ENCODE measurements around the gene KLHL29. TPM values are rescaled to one million over a fixed set of nuclear protein-coding genes. Genes with fewer than 3 reads are reported as not detected.

KLHL29 gene
- total RNA-seq, 1 experiment from 2014 or later: 2.4 TPM

- Histone ChIP-seq H3K56ac (ENCODE audit: insufficient read length, low read depth, low read length) (no peak overlapping the region), H3K9ac (ENCODE audit: extremely low read depth, insufficient read length, low read length) (no peak overlapping the region), H3K4me1 (ENCODE audit: insufficient read depth, low read length) (no peaks in the 10 kb centered on the region), H3K9me3 (ENCODE audit: control insufficient read depth, low read depth, low read length) (no peaks in the 10 kb centered on the region), H3K4me2 (ENCODE audit: insufficient read depth, insufficient read length, low read length) (no peak overlapping the region), H2BK12ac (ENCODE audit: insufficient read length, low read depth, low read length) (no peak overlapping the region), H3T11ph (ENCODE audit: low read length) (no peak overlapping the region), H4K8ac (replicated peaks; ENCODE audit: insufficient read length, low read depth, low read length) (no peak overlapping the region), H3K27ac (ENCODE audit: insufficient read length, low read depth, low read length) (no peak overlapping the region), H4K5ac (ENCODE audit: insufficient read length, low read depth, low read length) (no peak overlapping the region), H3K23ac (ENCODE audit: insufficient read length, low read depth, low read length) (no peak overlapping the region), H2BK15ac (ENCODE audit: low read depth, low read length) (no peak overlapping the region), H4K91ac (ENCODE audit: insufficient read length, low read depth, low read length) (no peak overlapping the region), H3K14ac (ENCODE audit: insufficient read depth, low read length) (no peak overlapping the region), H3K23me2 (ENCODE audit: insufficient read length, low read depth, low read length, poor library complexity, severe bottlenecking) (no peaks in the 10 kb centered on the region), H2AFZ (ENCODE audit: low read length) (no peak overlapping the region), H3K27me3 (ENCODE audit: insufficient read depth, low read length) (no peaks in the 10 kb centered on the region), H3K4ac (ENCODE audit: low read depth, low read length) (no peak overlapping the region), H3K79me2 (ENCODE audit: insufficient read depth, low read length) (no peaks in the 10 kb centered on the region), H2BK5ac (ENCODE audit: insufficient read length, low read length) (no peak overlapping the region), H3K18ac (ENCODE audit: insufficient read length, low read depth, low read length) (no peak overlapping the region), H3K79me1 (ENCODE audit: insufficient read depth, low read depth, low read length, poor library complexity, severe bottlenecking) (no peaks in the 10 kb centered on the region), H2AK5ac (ENCODE audit: insufficient read length, low read length) (no peak overlapping the region), H2BK120ac (ENCODE audit: low read depth, low read length, poor library complexity, severe bottlenecking) (no peak overlapping the region), H4K20me1 (ENCODE audit: control insufficient read depth, insufficient read depth, insufficient read length) (no peaks in the 10 kb centered on the region), H2BK20ac (ENCODE audit: low read depth, low read length, poor library complexity, severe bottlenecking) (no peak overlapping the region)
- peaks cover 2% of the 10 kb centered on the region for H3K27me3 Mint-ChIP-seq (ENCODE audit: low read depth)
- no peaks in the 10 kb centered on the region for H3K9me3 Mint-ChIP-seq
- peaks cover 10 to 15% of the 10 kb centered on the region in 2 experiments for H3K4me1 Mint-ChIP-seq
- whole genome bisulfite sequencing (ENCODE audit: extremely low coverage, insufficient read length, low lambda C conversion rate): no CpG with 5 or more reads among the region's 10 CpGs
- no peak for TF ChIP-seq CTCF (conservative IDR thresholded peaks at IDR 0.05)
- H3K27ac Mint-ChIP-seq: no peak overlapping the region
- DNase-seq: no peak
- no peaks in the 10 kb centered on the region for H3K36me3 Mint-ChIP-seq (ENCODE audit: insufficient read depth in 1 of 3, low read depth in 3 of 3)
- no peak overlapping the region for H3K4me3 Mint-ChIP-seq
Measured at GRCh38 chr2:23553561-23553960, 168.6 kb downstream of the KLHL29 start.
